Activated CD4-positive, alpha-beta T cell treated with anti-CD3 and anti-CD28 coated beads, Interleukin-10, Interleukin-2, amounts not matched to agents 100 ng/mL and 50 ng/mL, durations not matched to agents 16 hours and 8 hours (primary cell): ENCODE data around the gene TXNDC2.
A peak's percentile ranks its signal among the peaks of the same experiment; 100 is the strongest.

Experiments
- DNase-seq: peaks from one replicate; pipeline ENCODE4 v3.0.0-alpha.2; 2020

The TXNDC2 gene

DNA sequence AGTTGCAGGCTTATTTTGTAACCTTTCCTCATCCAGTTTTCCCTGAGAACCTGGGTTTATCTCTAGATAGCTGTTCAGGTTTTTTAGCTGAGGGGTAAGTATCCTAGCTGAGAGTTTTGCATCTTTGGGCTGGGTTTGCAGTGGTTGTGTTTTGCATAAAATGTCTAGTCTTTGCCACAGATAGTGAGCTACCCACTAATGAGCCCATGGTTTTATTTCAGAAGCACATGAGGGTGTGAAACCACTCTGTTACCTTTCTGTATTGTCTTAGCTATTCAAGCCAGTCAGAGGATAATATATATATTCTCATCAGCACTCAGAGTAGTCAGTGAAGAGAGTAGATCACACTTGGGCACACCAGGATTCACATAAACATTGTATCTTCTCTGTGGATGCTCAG, 24.6 kb upstream of the TXNDC2 start:
- DNase-seq: no peak

DNA sequence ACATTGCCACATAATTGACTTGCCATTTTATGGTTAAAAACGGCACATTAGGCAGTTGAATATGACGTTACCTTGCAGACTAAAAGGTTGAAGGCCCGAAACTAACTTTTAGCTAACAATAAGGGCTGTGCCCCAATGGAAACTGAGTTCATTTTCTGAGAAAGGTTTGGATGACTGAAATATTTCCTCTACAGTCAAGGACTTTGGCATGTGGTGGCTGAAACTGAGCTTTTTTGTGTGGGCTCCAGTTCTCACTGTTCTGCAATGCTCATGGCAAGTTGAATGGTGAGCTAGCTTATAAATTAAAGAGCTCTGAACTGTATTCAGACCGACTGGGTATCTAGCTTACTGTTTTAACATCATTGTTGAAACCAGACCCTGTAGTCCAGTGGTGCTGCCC, 23.8 kb upstream of the TXNDC2 start:
- DNase-seq: peak; percentile 71

DNA sequence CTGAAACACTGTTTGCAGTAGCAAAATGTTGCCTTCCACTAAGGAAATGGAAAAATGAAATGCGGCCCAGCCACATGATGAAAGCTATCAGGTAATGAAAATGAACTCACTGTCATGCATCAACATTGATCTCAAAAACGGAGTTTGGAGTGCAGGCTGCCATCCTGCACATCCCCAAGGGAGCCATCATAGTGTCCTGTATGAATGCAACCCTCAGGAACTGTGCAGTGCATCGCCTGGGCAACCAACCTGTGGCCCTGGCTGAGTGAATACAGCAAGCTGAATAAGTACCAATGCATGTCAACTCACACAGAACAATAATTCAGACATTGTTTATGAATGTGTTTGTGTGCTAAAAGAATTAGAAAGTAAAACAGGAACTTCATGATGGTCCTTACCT, 23.1 kb upstream of the TXNDC2 start:
- no peak for DNase-seq

DNA sequence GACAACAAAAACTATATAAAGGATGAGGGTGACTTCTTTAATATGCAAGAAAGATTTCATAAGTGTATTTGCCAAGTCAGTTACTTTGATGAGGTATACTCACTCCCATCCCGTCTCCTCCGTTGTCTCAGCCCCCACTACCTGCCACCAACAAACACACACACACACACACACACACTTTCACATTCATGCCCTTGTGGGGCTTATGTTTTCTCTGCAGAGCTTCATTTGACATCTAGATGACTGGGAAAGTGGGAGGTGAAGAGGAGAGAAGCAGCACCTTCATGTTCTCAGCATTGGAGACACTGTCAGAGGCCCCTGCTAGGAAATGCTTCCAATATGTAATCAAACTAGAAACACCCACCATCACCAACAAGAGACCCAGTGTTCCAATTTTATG, 22.5 kb upstream of the TXNDC2 start:
- no peak for DNase-seq

DNA sequence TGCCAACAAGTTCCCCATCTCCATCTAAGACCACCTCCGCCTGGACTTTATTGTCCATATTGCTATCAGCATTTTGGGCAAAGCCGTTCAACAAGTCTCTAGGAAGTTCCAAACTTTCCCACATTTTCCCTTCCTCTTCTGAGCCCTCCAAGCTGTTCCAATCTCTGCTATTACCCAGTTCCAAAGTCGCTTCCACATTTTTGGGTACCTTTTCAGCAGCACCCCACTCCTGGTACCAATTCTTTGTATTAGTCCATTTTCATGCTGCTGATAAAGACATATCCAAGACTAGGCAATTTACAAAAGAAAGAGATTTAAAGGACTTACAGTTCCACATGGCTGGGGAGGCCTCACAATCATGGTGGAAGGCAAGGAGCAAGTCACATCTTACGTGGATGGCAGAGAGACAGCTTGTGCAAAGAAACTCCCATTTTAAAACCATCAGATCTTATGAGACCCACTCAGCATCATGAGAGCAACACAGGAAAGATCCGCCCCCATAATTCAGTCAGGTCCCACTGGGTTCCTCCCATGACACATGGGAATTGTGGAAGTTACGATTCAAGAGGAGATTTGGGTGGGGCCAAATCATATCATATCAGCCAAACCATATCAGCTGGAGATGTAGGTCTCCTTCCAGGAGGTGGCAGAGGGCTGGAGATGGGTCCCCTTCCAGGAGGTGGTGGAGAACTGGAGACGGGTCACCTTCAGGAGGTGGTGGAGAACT, 19.8 kb upstream of the TXNDC2 start:
- no peak for DNase-seq

DNA sequence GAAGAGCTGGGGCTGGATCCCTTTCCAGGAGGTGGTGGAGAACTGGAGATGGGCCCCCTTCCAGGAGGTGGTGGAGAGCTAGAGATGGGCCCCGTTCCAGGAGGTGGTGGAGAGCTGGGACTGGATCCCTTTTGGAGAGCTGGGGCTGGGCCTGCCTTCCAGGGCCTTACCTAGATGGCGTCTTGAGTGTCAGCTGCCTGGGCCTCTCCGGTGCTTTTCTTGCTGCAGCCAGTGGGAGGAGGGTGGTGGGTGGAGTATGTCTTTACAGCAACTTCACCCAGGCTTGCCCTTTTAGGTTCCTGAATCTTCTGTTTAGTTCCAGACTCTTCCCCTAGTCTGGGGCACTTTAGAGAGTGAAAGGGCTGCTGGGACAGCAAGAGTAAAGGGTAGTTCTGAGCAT, 19.1 kb upstream of the TXNDC2 start:
- DNase-seq: no peak

DNA sequence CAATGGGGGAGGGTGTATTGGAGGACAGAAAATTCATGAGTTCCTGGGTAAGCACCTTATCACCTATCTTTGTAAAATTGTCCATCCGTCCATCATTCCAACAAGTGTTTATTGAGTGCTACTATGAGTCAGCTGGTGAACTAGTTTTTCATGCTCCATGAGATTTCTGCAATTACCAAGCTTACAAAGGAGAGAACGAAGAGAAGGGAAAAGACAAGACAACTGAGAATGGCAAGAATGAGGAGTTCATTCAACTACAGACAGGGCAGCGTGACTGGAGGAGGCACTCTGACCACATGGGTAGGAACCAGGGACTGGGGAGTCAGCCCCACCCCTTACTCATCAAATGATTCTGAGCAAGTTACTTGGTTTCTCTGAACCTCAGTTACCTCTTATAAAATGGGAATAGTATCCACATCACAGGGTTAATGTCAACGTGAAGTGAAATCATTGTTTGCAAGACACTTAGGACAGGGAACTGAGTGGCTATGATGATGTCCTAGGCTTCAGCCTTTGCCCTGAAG, 18.6 kb upstream of the TXNDC2 start:
- no peak for DNase-seq

DNA sequence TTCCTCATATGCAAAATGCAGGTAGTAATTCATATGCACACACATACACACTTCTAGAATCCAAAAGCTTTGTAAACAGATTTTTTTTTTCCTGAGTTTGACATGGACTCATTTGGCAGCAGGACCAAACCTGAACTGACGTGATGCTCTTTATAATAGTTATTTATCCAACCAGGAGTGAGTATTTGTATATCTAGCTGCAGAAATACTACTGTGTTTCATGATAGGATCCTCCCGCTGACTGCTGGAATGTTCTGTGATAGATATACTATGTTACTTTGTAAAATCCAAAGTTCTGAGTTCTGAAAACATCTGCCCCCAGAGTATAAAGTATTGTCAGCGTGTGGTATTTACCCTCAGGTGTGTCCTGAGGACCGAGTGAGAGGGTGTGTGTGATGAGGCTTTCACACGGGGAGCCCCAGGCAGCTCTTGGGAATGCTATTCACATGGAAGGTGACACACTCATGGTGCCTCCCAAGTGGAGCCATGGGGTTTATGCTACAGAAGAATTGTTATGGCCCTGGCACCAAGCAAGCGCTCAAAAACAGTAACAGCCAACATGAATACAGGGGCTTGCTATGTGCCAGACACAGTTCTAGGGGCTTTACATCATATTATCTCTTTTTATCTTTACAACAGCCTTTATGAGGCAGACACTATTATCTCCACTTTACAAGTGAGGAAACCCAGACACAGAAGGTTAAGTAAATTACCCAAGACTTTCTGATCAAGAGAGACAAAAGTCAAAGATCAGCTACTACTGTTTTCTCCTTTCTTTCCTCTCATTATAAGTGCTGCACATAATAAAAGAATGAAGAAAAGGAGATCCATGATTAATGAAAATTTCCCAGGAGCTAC, 16.7 kb upstream of the TXNDC2 start:
- no peak for DNase-seq

DNA sequence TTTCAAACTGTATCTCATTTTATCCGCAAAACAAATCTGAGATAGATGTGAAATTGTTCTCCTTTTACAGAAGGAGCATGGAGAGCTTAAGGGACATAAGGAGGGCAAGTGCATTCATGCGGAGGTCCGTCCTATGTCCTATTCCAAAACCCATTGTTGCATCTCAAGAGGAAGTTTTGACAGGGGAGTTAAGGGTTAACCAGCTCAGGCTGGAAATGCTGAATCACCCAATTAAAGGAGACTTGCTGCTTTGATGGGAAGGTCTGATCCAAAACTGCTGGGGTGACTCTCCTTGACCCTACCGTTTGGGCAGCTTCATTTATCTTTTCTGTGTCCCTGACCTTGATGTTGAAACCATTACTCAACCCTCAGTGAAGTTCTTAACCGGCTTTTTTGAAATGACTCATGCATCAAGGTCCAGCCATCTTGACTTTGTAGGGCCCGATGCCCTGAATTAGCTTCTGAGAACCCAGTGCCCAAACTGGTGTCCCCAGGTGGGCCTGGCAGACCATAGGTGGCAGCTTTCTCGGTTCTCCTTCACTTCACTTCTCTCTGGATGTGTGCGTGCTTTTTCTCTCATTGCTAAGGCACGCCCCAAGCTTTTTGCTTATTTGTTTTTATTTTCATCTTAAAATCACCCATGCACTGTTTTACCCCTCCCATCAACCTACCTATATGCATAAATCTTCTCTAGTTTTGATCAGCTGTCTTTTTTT, 15.9 kb upstream of the TXNDC2 start:
- peak; percentile 38 for DNase-seq

DNA sequence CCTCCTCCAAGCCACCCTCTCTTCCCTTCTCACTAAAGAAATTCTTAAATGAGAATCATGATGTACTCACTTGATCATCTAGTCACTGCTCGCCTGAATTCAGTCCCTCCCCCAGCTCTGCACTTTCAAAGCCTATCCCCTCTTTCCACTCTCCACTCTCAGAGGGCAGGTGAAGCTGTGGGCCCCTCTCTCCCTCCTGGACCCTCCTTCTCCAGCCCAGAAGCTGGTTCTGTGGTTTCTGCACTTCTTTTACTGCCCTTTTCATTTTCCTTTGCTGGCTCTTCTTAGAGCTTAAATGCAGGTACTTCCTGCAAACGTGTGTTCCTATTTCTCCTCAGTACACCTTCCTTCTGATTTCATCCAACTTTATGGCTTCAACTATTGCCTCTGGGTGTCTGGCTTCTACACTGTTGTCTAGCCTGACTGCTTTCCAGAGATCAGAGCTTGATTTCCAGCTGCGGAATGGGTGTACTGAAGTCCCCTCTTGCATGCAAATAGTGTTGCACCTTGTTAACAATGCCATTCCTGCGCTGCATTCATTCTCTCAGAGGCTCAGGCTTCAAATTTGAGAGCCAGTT, 15.3 kb upstream of the TXNDC2 start:
- no peak for DNase-seq

DNA sequence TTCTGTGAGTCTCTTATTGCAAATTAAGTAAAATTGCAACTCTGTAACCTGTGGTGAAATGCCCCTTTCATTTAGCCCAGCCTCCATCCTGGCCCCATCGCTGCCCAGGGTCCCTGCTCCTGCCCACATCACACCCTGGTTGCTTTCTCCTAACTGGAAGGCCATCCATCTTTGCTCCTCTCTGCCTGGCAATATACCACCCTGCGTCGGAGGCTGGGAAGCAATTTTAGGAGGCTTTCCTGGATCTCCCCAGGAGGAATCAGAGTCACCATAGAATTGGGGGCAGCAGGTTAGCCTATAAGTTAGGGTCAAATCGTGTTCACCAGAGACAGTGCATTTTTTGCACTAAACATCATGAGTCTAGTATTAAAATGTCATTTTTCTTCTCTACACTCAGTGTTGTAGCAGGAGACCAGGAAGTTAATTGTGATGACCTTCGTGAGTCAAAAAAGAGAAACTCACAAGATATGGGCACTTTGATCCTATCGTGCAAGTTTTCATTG, 14.5 kb upstream of the TXNDC2 start:
- no peak for DNase-seq

DNA sequence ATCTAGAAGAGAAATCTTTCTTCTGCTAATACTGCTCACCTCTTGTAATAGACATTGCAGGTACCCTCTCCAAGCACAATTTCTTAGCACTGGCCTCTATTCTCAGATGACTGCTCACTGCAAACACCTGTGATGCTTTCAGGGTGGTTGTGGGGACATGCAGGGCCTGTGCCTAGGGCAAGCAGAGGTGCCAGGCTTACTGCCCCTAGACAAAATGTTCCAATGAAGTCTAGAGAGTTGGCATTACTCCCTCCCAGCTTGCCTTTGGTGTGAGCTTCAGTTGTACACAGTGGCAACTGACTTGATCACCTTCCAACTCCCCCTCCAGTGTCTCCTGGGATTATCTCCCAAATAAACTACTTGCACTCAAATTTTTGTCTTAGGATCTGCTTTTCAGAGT, 12.9 kb upstream of the TXNDC2 start:
- DNase-seq: no peak

DNA sequence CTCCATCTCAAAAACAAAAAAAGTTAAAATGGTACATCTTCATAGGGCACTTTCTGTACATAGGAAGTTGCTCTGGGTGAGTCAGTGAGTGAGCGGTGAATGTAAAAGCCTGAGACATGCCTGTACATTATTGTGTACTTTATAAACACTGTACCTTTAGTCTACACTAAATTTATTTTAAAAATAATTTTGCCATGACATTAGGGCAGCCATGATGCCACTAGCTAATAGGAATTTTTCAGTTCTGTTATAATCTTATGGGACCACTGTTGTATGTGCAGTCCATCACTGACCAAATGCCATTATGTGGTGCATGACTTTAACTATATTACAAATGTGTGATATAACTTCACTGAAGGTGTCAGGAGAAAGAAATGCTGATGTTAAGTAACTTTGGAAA, 11.0 kb upstream of the TXNDC2 start:
- no peak for DNase-seq

DNA sequence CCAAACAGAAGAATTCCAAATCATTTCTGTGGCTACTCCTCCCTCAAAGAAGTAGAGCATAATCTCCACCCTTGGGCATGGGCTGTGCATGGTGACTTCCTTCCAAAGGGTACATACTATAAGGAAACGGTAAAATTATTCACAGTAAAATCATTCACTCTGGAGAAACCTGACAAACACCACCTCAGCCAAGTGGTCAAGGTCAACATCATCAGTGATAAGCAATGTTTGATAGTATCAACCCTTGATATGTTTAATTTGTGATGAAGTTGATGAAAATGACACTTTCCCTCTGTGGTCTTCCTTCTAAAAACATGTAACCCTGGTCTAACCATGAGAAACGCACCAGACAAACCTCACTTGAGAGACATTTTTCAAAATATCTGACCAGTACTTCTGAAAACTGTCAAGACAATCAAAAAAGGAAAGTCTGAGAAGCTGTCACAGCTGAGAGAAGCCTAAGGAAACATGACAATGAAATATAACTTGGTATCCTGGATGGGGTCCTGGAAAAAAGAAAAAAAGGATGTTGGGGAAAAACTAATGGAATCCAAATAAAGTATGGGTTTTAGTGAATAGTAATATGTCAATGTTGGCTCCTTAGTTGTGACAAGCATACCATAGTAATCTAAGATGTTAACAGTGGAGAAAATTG, 9.4 kb upstream of the TXNDC2 start:
- no peak for DNase-seq

DNA sequence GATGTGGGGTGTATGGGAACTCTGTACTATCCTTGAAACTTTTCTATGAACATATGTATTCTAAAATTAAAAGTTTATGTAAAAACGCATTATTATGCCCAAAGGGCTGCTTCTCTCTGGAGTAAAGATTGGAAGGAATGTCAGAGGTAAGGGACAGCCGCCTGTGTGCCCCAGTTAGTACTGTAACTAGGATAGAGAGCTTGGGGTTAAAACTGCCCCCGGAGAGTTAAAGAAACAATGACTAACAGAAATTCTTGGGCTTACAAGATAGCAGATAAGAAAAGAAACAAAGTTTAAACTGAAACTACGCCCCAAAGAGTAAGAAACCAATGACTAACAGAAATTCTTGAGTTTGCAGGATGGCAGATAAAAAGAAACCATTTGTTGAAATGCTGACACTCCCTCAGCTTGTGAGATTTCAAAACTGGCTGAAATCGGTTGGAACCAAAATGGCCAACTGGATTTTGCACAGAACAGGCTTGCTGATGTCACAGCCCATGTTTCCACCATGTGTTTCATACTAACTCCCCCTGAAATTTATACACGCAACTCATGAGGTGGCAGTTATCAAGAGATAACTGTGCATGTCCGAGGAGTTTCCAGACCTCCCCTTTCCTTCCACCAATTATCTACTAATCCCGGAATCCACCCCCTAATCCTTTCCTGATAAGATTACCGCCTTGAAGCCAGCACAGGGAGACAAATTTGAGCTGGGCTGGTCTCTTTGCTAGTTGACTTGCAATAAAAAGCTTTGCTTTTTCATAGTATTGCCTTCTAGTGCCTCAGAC, 8.7 kb upstream of the TXNDC2 start:
- DNase-seq: peak; percentile 53

DNA sequence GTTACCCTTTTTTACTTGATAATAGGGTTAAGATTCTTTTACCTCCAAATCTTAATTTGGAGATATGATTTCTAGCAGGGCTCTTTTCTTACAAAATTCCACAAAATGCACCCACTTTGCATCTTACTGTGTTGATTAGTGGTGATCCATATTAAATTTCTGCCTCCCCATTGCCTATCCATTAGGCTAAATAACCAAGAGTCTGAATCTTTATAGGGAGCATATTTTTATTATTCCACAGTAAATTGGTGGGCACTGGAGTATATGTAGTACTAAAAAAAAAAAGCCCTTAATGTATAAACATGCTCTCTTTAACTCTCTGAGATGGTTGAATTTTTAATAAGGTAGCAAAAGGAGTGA, 8.1 kb upstream of the TXNDC2 start:
- DNase-seq: no peak

DNA sequence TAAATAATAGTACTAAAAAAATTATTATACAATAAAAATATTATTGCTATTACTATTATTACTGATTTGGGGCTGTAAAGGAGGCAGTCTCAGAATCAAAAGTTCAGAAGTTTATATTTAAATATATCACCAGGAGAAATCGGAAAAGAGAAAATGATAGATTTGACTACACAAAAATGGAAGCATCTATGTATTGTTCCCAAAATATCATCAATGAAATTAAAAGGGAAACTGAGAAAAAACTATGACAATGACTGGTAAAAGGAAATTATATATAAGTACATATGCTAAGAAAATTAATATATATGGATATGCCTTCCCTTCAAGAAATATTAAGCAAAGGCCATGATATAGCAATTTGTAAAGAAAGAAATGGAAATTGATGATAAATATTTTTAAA, 7.7 kb upstream of the TXNDC2 start:
- no peak for DNase-seq

DNA sequence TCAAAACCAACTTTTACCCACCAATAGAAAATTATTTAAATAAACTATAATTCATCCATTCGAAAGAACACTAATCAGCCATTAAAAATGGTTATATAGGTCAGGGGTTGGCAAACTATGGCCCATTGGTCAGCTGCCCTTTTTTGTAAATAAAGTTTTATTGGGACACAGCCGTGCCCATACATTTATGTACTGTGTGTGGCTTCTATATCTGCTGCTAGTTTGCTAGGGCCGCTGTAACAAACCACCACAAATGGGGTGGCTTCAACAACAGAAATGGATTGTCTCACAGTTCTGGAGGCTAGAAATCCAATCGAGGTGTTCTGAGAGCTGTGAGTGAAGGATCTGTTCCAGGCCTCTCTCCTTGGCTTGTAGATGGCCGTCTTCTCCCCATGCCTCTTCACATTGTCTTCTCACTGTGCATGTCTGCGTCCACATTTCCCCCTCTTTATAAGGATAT, 7.0 kb upstream of the TXNDC2 start:
- no peak for DNase-seq

DNA sequence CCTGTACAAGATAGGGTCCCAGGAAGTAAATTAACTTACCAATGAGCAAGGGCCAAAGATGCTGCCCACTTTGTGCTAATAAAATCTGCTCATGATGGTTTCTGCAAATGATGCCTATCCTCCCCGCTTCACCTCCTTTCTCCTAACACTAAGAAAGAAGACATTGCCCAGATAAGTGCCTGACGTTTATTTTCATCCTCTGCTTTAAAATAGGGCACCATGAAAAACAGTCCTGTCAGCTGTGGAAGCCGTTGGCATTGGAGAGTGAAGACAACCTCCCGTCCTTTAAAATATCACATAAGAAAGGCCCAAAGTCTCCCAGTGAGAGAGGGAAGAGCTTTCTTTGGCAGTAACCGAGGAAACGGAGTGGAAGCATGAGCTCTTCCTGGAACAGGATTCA, 1.7 kb upstream of the TXNDC2 start:
- DNase-seq: no peak

DNA sequence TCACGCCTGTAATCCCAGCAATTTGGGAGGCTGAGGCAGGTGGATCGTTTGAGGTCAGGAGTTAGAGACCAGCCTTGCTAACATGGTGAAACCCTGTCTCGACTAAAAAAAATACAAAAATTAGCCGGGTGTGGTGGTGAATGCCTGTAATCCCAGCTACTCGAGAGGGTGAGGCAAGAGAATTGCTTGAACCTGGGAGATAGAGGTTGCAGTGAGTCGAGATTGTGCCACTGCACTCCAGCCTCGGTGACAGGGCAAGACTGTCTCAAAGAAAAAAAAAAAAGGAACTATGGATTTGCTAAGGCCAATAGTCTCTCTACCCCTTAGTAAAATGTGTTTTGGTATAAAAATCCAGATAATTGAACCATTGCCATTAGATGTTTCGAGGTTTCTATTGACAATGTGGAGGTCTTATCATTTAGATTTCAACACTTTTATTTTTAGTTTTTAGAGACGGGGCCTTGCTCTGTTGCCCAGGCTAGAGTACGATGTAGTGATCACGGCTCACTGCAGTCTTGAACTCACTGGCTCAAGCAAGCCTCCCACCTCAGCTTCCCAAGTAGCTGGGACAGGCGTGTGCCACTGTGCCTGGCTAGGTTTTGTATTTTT, 1.1 kb upstream of the TXNDC2 start:
- DNase-seq: no peak

DNA sequence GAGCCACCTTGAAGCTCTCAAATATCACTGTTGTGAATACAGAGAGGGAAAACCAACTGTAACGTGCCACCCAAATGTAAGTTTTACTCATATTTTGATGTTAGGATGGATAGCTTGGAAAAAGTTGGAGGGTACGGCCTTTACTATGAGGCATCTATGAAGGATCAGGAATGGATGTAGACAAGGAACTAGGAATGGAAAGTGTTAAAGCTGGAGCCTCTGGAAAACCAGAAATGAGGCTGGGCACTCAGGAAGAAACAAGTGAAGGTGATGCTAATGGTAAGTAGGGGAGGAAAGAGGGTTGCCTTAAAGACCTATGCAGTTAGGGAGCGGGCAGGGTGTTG, 204 bp downstream of the TXNDC2 start:
- DNase-seq: no peak
